ENCODE measurements around the gene VAMP1.

GRCh38 chr12:6432991-6433390 is 37.5 kb downstream of the VAMP1 start:
- TF ChIP-seq, protein P1, sequence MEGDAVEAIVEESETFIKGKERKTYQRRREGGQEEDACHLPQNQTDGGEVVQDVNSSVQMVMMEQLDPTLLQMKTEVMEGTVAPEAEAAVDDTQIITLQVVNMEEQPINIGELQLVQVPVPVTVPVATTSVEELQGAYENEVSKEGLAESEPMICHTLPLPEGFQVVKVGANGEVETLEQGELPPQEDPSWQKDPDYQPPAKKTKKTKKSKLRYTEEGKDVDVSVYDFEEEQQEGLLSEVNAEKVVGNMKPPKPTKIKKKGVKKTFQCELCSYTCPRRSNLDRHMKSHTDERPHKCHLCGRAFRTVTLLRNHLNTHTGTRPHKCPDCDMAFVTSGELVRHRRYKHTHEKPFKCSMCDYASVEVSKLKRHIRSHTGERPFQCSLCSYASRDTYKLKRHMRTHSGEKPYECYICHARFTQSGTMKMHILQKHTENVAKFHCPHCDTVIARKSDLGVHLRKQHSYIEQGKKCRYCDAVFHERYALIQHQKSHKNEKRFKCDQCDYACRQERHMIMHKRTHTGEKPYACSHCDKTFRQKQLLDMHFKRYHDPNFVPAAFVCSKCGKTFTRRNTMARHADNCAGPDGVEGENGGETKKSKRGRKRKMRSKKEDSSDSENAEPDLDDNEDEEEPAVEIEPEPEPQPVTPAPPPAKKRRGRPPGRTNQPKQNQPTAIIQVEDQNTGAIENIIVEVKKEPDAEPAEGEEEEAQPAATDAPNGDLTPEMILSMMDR (IDR thresholded peaks at IDR 0.05; ENCODE audit: low read depth, low read length), result no peak
- TF ChIP-seq EZH2phosphoT487 (IDR thresholded peaks at IDR 0.05; ENCODE audit: low read depth), result no peak

Data from OCI-LY3 (cell line).